Hepatocyte (in vitro differentiated cells): Measurements from ENCODE around the gene ZNF143.

Source experiments
- CTCF ChIP-seq: fragments of 200-600 bp; sonication (generic); IDR thresholded peaks from 2 replicates; pipeline ENCODE4 v1.5.1; 2016; ENCODE audit warnings: antibody characterized with exemption, mild to moderate bottlenecking; ENCODE audit not compliant: poor library complexity
- EZH2 ChIP-seq: fragments of 200-600 bp; sonication (generic); IDR thresholded peaks from 2 replicates; pipeline ENCODE4 v1.6.1; 2016; ENCODE audit warnings: antibody characterized with exemption, mild to moderate bottlenecking, borderline replicate concordance

GRCh38 chr11:9428706-9429105, 32.1 kb upstream of the ZNF143 start:
- TF ChIP-seq CTCF, result no peak
- TF ChIP-seq EZH2, result no peak
